Endodermal cell (in vitro differentiated cells): Measurements from ENCODE around the gene RAB3GAP2. TPM values are rescaled to one million over a fixed set of nuclear protein-coding genes. Genes with fewer than 3 reads are reported as not detected.

Experiments used
- DNase-seq: peaks from one replicate; pipeline ENCODE4 v3.0.0-alpha.2; 2017
- H3K27ac ChIP-seq: 2 replicates; pipeline ENCODE4 v1.5.1; 2013; ENCODE audit warnings: mild to moderate bottlenecking, low read depth, low read length, moderate library complexity
- H3K27me3 ChIP-seq: 2 replicates; pipeline ENCODE4 v1.6.1; 2013; ENCODE audit warnings: mild to moderate bottlenecking, low read length, moderate library complexity; ENCODE audit not compliant: insufficient read depth, control insufficient read depth, poor library complexity, severe bottlenecking
- H3K36me3 ChIP-seq: 2 replicates; pipeline ENCODE4 v1.7.0; 2013; ENCODE audit warnings: mild to moderate bottlenecking, low read length, moderate library complexity; ENCODE audit not compliant: control insufficient read depth, insufficient read depth
- H3K4me1 ChIP-seq: one replicate; pipeline ENCODE4 v1.7.0; 2013; ENCODE audit warnings: low read length; ENCODE audit not compliant: control insufficient read depth, insufficient read depth
- H3K4me3 ChIP-seq: 2 replicates; pipeline ENCODE4 v1.5.1; 2013; ENCODE audit warnings: mild to moderate bottlenecking, low read length, moderate library complexity
- H3K9ac ChIP-seq: 2 replicates; pipeline ENCODE4 v1.6.1; 2013; ENCODE audit warnings: mild to moderate bottlenecking, low read length, moderate library complexity; ENCODE audit not compliant: poor library complexity, severe bottlenecking; ENCODE audit errors: extremely low read depth
- H3K9me3 ChIP-seq: 2 replicates; pipeline ENCODE4 v1.6.1; 2013; ENCODE audit warnings: mild to moderate bottlenecking, low read length, moderate library complexity; ENCODE audit not compliant: control insufficient read depth
- H3K27ac Mint-ChIP-seq: 2 replicates; pipeline ENCODE4 v1.8.0; 2020; ENCODE audit warnings: mixed read lengths
- H3K27me3 Mint-ChIP-seq: 2 replicates; pipeline ENCODE4 v1.8.0; 2021; ENCODE audit warnings: mild to moderate bottlenecking, mixed read lengths; ENCODE audit not compliant: insufficient read depth
- H3K36me3 Mint-ChIP-seq: 2 replicates; pipeline ENCODE4 v1.8.0; 2020; ENCODE audit warnings: low read depth, mixed read lengths
- H3K4me1 Mint-ChIP-seq: 2 replicates; pipeline ENCODE4 v1.8.0; 2020; ENCODE audit warnings: mixed read lengths
- H3K4me3 Mint-ChIP-seq: 2 replicates; pipeline ENCODE4 v1.8.0; 2020; ENCODE audit warnings: mild to moderate bottlenecking, moderate library complexity, mixed read lengths
- H3K9me3 Mint-ChIP-seq: 2 replicates; pipeline ENCODE4 v1.8.0; 2020; ENCODE audit warnings: mild to moderate bottlenecking, mixed read lengths
- CTCF ChIP-seq: fragments of 200-600 bp; sonication (generic); conservative IDR thresholded peaks from 2 replicates; pipeline ENCODE4 v1.5.0; 2021; ENCODE audit warnings: antibody characterized with exemption, mild to moderate bottlenecking
- WGBS, 2 experiments: methylation state at CpG; one replicate each; pipeline versions ENCODE4 v1.1.5 to v1.1.7; 2013; ENCODE audit warnings: missing lambda C conversion rate in 2 of 2, mixed read lengths in 1 of 2; ENCODE audit not compliant: insufficient coverage in 1 of 2, insufficient read length in 1 of 2; 5-methylcytosine and 5-hydroxymethylcytosine counted together
- total RNA-seq, 2 donors: library from RNA; stranded (reverse); fragmentation: NEBNext Ultra II Directional in 1 of 2; extraction: Animal tissue kit (Norgen Biotek cat#: 25700) in 1 of 2; gene quantifications; 2 replicates in 1 of 2; 3 replicates in 1 of 2; pipeline ENCODE4 v1.2.1, GENCODE V29; 2021

Gene RAB3GAP2
- total RNA-seq, 2 donors from 2014 or later = 39.3 to 50.4 TPM

- no peak overlapping the region for H3K4me3 Mint-ChIP-seq
Observed at GRCh38 chr1:220298470-220299205, 26.4 kb upstream of the RAB3GAP2 start.

GRCh38 chr1:220296981-220297380, 24.7 kb upstream of the RAB3GAP2 start:
- H3K27me3 ChIP-seq = no peaks in the 10 kb centered on the region
- no peaks in the 10 kb centered on the region for H3K4me1 ChIP-seq
- H3K36me3 ChIP-seq = no peaks in the 10 kb centered on the region
- Mint-ChIP-seq H3K4me1 (peaks cover 8% of the 10 kb centered on the region), H3K4me3 (no peak overlapping the region), H3K27ac (no peak overlapping the region), H3K27me3 (no peaks in the 10 kb centered on the region), H3K9me3 (no peaks in the 10 kb centered on the region), H3K36me3 (no peaks in the 10 kb centered on the region)
- no peak for TF ChIP-seq CTCF
- no peak for DNase-seq
- no peak overlapping the region for H3K27ac ChIP-seq
- no peak overlapping the region for H3K4me3 ChIP-seq
- H3K9ac ChIP-seq = no peak overlapping the region
- no peaks in the 10 kb centered on the region for H3K9me3 ChIP-seq
- 96 to 100% methylated on average over 1 of the region's 1 CpG for WGBS, 2 experiments

More at GRCh38 chr1:220298470-220299205, 26.4 kb upstream of the RAB3GAP2 start:
- no peak overlapping the region for H3K4me3 ChIP-seq
- no peak for TF ChIP-seq CTCF
- Mint-ChIP-seq H3K36me3 (no peaks in the 10 kb centered on the region), H3K27me3 (no peaks in the 10 kb centered on the region), H3K4me1 (peaks cover 8% of the 10 kb centered on the region), H3K9me3 (no peaks in the 10 kb centered on the region), H3K27ac (no peak overlapping the region)
- no peak overlapping the region for H3K9ac ChIP-seq
- no peaks in the 10 kb centered on the region for H3K36me3 ChIP-seq
- H3K27ac ChIP-seq = peak overlapping the region; percentile 12
- H3K4me1 ChIP-seq = no peaks in the 10 kb centered on the region
- WGBS, 2 experiments = 68 to 76% methylated on average over 6 to 9 of the region's 9 CpGs
- peak; percentile 68 for DNase-seq
- no peaks in the 10 kb centered on the region for H3K9me3 ChIP-seq
- no peaks in the 10 kb centered on the region for H3K27me3 ChIP-seq

GRCh38 chr1:220294846-220295301, 22.6 kb upstream of the RAB3GAP2 start:
- Histone ChIP-seq H3K27me3 (no peaks in the 10 kb centered on the region), H3K4me1 (no peaks in the 10 kb centered on the region), H3K9me3 (no peaks in the 10 kb centered on the region), H3K27ac (no peak overlapping the region), H3K36me3 (no peaks in the 10 kb centered on the region), H3K9ac (no peak overlapping the region), H3K4me3 (no peak overlapping the region)
- H3K27ac Mint-ChIP-seq = no peak overlapping the region
- H3K4me1 Mint-ChIP-seq = peaks cover 8% of the 10 kb centered on the region
- H3K36me3 Mint-ChIP-seq = no peaks in the 10 kb centered on the region
- TF ChIP-seq CTCF = no peak
- H3K27me3 Mint-ChIP-seq = no peaks in the 10 kb centered on the region
- H3K4me3 Mint-ChIP-seq = no peak overlapping the region
- H3K9me3 Mint-ChIP-seq = no peaks in the 10 kb centered on the region
- WGBS, 2 experiments = 92 to 94% methylated on average over 2 to 4 of the region's 4 CpGs
- DNase-seq = no peak
